PC-9 (cell line): ENCODE data around the gene RGS3. TPM values are rescaled to one million over a fixed set of nuclear protein-coding genes. Genes with fewer than 3 reads are reported as not detected.

Experiments
- BruUV-seq: library from RNA; stranded (reverse); fragments of 400-500 nt; replicated peaks from 2 replicates; lab custom pipeline; 2021; lab: Mats Ljungman, UMichigan
- CTCF ChIA-PET: fragments of 300-600 bp; sonication (Branson Sonifier 250); formaldehyde crosslinking; loops from one replicate; lab custom pipeline; 2022; ENCODE audit warnings: antibody characterized with exemption; lab: Charles Lee
- POLR2A ChIA-PET: fragments of 300-600 bp; sonication (Branson Sonifier 250); formaldehyde crosslinking; loops from one replicate; lab custom pipeline; 2022; ENCODE audit warnings: antibody characterized with exemption; ENCODE audit not compliant: unreplicated experiment; lab: Charles Lee
- DNase-seq, 2 experiments: peaks; one replicate each; pipeline versions ENCODE4 v3.0.0 to v3.0.0-alpha.2; 2015 to 2022; ENCODE audit warnings: mixed read lengths in 1 of 2
- H2AFZ ChIP-seq: fragments of 200-600 bp; sonication (generic); 2 replicates; pipeline ENCODE4 v1.8.1; 2017; ENCODE audit warnings: antibody characterized with exemption
- H3F3A ChIP-seq: fragments of 200-600 bp; sonication (generic); 2 replicates; pipeline ENCODE4 v1.8.1; 2017; ENCODE audit warnings: antibody characterized with exemption, mild to moderate bottlenecking, low read depth; ENCODE audit not compliant: insufficient read depth
- H3K27ac ChIP-seq: fragments of 200-600 bp; sonication (generic); 2 replicates; pipeline ENCODE4 v1.6.1; 2016; ENCODE audit warnings: mixed run types
- H3K27me3 ChIP-seq: fragments of 200-600 bp; sonication (generic); 2 replicates; pipeline ENCODE4 v1.6.1; 2016; ENCODE audit warnings: low read depth, mixed run types; ENCODE audit not compliant: insufficient read depth
- H3K36me3 ChIP-seq: fragments of 200-600 bp; sonication (generic); 2 replicates; pipeline ENCODE4 v1.6.1; 2016; ENCODE audit warnings: low read depth, mixed run types
- H3K4me1 ChIP-seq: fragments of 200-600 bp; sonication (generic); replicated peaks from 2 replicates; pipeline ENCODE4 v1.6.1; 2016; ENCODE audit warnings: mixed run types; ENCODE audit not compliant: insufficient read depth
- H3K4me2 ChIP-seq: fragments of 200-600 bp; sonication (generic); 2 replicates; pipeline ENCODE4 v1.6.1; 2017; ENCODE audit warnings: mixed run types
- H3K4me3 ChIP-seq: fragments of 200-600 bp; sonication (generic); 2 replicates; pipeline ENCODE4 v1.6.1; 2016; ENCODE audit warnings: mixed run types
- H3K79me2 ChIP-seq: fragments of 200-600 bp; sonication (generic); 2 replicates; pipeline ENCODE4 v1.6.1; 2017; ENCODE audit warnings: low read depth, mixed run types
- H3K9me2 ChIP-seq: fragments of 200-600 bp; sonication (generic); 2 replicates; pipeline ENCODE4 v1.8.1; 2017; ENCODE audit warnings: mild to moderate bottlenecking; ENCODE audit not compliant: insufficient read depth
- H3K9me3 ChIP-seq: fragments of 200-600 bp; sonication (generic); 2 replicates; pipeline ENCODE4 v1.8.1; 2016; ENCODE audit warnings: low read depth; ENCODE audit not compliant: insufficient read depth
- H4K20me1 ChIP-seq: fragments of 200-600 bp; sonication (generic); 2 replicates; pipeline ENCODE4 v1.8.1; 2017; ENCODE audit not compliant: insufficient read depth
- CTCF ChIP-seq: fragments of 200-600 bp; sonication (generic); conservative IDR thresholded peaks from 2 replicates; pipeline ENCODE4 v1.6.1; 2017; ENCODE audit warnings: mixed run types, antibody characterized with exemption, mild to moderate bottlenecking, moderate library complexity
- EZH2 ChIP-seq: fragments of 200-600 bp; sonication (generic); IDR thresholded peaks from 2 replicates; pipeline ENCODE4 v1.8.0; 2017; ENCODE audit warnings: antibody characterized with exemption, low read depth
- intact Hi-C: fragments of 100-400 bp; cut with micrococcal nuclease; formaldehyde crosslinking; loops from one replicate; pipeline ENCODE4 v1.10.0; 2022; ENCODE audit not compliant: unreplicated experiment
- total RNA-seq: library from RNA; stranded (reverse); gene quantifications from 2 replicates; pipeline ENCODE4 v1.2.3, GENCODE V29; 2021

Gene RGS3
- total RNA-seq, 1 experiment from 2014 or later = 75.8 TPM

GRCh38 chr9:113536483-113537228 lies 73.1 kb downstream of the RGS3 start:
- DNase-seq = no peak
- Histone ChIP-seq H3K79me2 (no peaks in the 10 kb centered on the region), H3K27ac (no peak overlapping the region), H3K36me3 (no peaks in the 10 kb centered on the region), H3K4me3 (no peak overlapping the region), H3K9me3 (no peaks in the 10 kb centered on the region), H3K9me2 (no peaks in the 10 kb centered on the region), H4K20me1 (no peaks in the 10 kb centered on the region), H3K4me2 (no peak overlapping the region), H3K4me1 (no peaks in the 10 kb centered on the region), H3F3A (no peaks in the 10 kb centered on the region), H2AFZ (no peak overlapping the region), H3K27me3 (no peaks in the 10 kb centered on the region)
- ChIA-PET CTCF (no interaction called here), POLR2A (interaction anchor here (0.7 kb wide), 1 partner anchor 10 kb away, joined by 3 read pairs; no protein-coding TSS in a partner anchor)
- BruUV-seq = no TSS peak
- no peak for TF ChIP-seq EZH2
- TF ChIP-seq CTCF = no peak
- intact Hi-C loops = no loop called here

GRCh38 chr9:113537229-113537810 lies 73.8 kb downstream of the RGS3 start:
- no peaks in the 10 kb centered on the region for H3K9me2 ChIP-seq
- no peaks in the 10 kb centered on the region for H3K4me1 ChIP-seq
- no peaks in the 10 kb centered on the region for H3K36me3 ChIP-seq
- H3K4me2 ChIP-seq = no peak overlapping the region
- TF ChIP-seq CTCF = no peak
- no peak for TF ChIP-seq EZH2
- no peaks in the 10 kb centered on the region for H3F3A ChIP-seq
- CTCF ChIA-PET = interaction anchor here (0.6 kb wide), 1 partner anchor 69 kb away, joined by 11 read pairs; no protein-coding TSS in a partner anchor
- H3K4me3 ChIP-seq = no peak overlapping the region
- no peaks in the 10 kb centered on the region for H3K27me3 ChIP-seq
- no peaks in the 10 kb centered on the region for H4K20me1 ChIP-seq
- no peaks in the 10 kb centered on the region for H3K9me3 ChIP-seq
- BruUV-seq = no TSS peak
- H2AFZ ChIP-seq = no peak overlapping the region
- POLR2A ChIA-PET = interaction anchor here (0.7 kb wide), 1 partner anchor 10 kb away, joined by 3 read pairs; no protein-coding TSS in a partner anchor
- no peak for DNase-seq
- no peaks in the 10 kb centered on the region for H3K79me2 ChIP-seq
- H3K27ac ChIP-seq = no peak overlapping the region
- intact Hi-C loops = no loop called here

GRCh38 chr9:113538131-113538530 lies 74.6 kb downstream of the RGS3 start:
- BruUV-seq = no TSS peak
- no peak overlapping the region for H2AFZ ChIP-seq
- H4K20me1 ChIP-seq = no peaks in the 10 kb centered on the region
- H3K9me3 ChIP-seq = no peaks in the 10 kb centered on the region
- H3K4me3 ChIP-seq = no peak overlapping the region
- no peak overlapping the region for H3K4me2 ChIP-seq
- no peaks in the 10 kb centered on the region for H3K4me1 ChIP-seq
- H3K27me3 ChIP-seq = no peaks in the 10 kb centered on the region
- no peak for DNase-seq
- CTCF ChIA-PET = no interaction called here
- H3K36me3 ChIP-seq = no peaks in the 10 kb centered on the region
- no peaks in the 10 kb centered on the region for H3K79me2 ChIP-seq
- no peak overlapping the region for H3K27ac ChIP-seq
- POLR2A ChIA-PET = no interaction called here
- intact Hi-C loops = no loop called here
- TF ChIP-seq CTCF (no peak), EZH2 (no peak)
- no peaks in the 10 kb centered on the region for H3K9me2 ChIP-seq
- no peaks in the 10 kb centered on the region for H3F3A ChIP-seq
